HEK293 (cell line): ENCODE data around the gene PTPRN.

Source experiments
- BCL11A ChIP-seq: fragments of 450-650 bp; formaldehyde crosslinking; IDR thresholded peaks from 2 replicates; pipeline ENCODE4 v1.5.1; 2016; ENCODE audit warnings: low read depth, missing biosample characterization, missing genetic modification characterization
- GLIS1 ChIP-seq: fragments of 450-650 bp; formaldehyde crosslinking; IDR thresholded peaks from 2 replicates; pipeline ENCODE4 v1.5.1; 2016; ENCODE audit warnings: missing biosample characterization, missing genetic modification characterization
- KLF7 ChIP-seq: fragments of 450-650 bp; formaldehyde crosslinking; IDR thresholded peaks from 2 replicates; pipeline ENCODE4 v1.5.1; 2016; ENCODE audit warnings: missing biosample characterization, missing genetic modification characterization, borderline replicate concordance
- SCRT1 ChIP-seq: fragments of 450-650 bp; formaldehyde crosslinking; IDR thresholded peaks from 2 replicates; pipeline ENCODE4 v1.5.1; 2016; ENCODE audit warnings: missing biosample characterization, missing genetic modification characterization, borderline replicate concordance
- YY1 ChIP-seq: fragments of 450-650 bp; formaldehyde crosslinking; IDR thresholded peaks from 2 replicates; pipeline ENCODE4 v1.5.1; 2018; ENCODE audit warnings: missing biosample characterization, missing genetic modification characterization
- ZBTB20 ChIP-seq: fragments of 450-650 bp; formaldehyde crosslinking; IDR thresholded peaks from 2 replicates; pipeline ENCODE4 v1.5.1; 2016; ENCODE audit warnings: missing biosample characterization, missing genetic modification characterization
- ZNF138 ChIP-seq: fragments of 450-650 bp; formaldehyde crosslinking; IDR thresholded peaks from 2 replicates; pipeline ENCODE4 v1.5.1; 2016; ENCODE audit warnings: missing biosample characterization, missing genetic modification characterization, borderline replicate concordance
- ZNF140 ChIP-seq: fragments of 450-650 bp; formaldehyde crosslinking; IDR thresholded peaks from 2 replicates; pipeline ENCODE4 v1.5.1; 2016; ENCODE audit warnings: missing biosample characterization, missing genetic modification characterization
- ZNF155 ChIP-seq: fragments of 450-650 bp; formaldehyde crosslinking; IDR thresholded peaks from 2 replicates; pipeline ENCODE4 v1.5.1; 2016; ENCODE audit warnings: missing biosample characterization, missing genetic modification characterization
- ZNF157 ChIP-seq: fragments of 450-650 bp; formaldehyde crosslinking; IDR thresholded peaks from 2 replicates; pipeline ENCODE4 v1.5.1; 2016; ENCODE audit warnings: missing biosample characterization, missing genetic modification characterization
- ZNF211 ChIP-seq: fragments of 450-650 bp; formaldehyde crosslinking; IDR thresholded peaks from 2 replicates; pipeline ENCODE4 v1.5.1; 2016; ENCODE audit warnings: low read depth, missing biosample characterization, missing genetic modification characterization
- ZNF223 ChIP-seq: fragments of 450-650 bp; formaldehyde crosslinking; IDR thresholded peaks from 2 replicates; pipeline ENCODE4 v1.5.1; 2016; ENCODE audit warnings: missing biosample characterization, missing genetic modification characterization
- ZNF248 ChIP-seq: fragments of 450-650 bp; formaldehyde crosslinking; IDR thresholded peaks from 2 replicates; pipeline ENCODE4 v1.5.1; 2017; ENCODE audit warnings: missing biosample characterization, missing genetic modification characterization
- ZNF274 ChIP-seq, 2 experiments: fragments of 200-500 bp in 1 of 2; fragments of 450-650 bp in 1 of 2; sonication (Bioruptor generic) in 1 of 2; formaldehyde crosslinking in 1 of 2; IDR thresholded peaks; 2 replicates each; pipeline versions ENCODE4 v1.5.1 to v1.6.1; 2014 to 2016; ENCODE audit warnings: borderline replicate concordance in 1 of 2, inconsistent platforms in 1 of 2, low read length in 1 of 2, missing biosample characterization in 1 of 2, missing genetic modification characterization in 1 of 2
- ZNF341 ChIP-seq: fragments of 450-650 bp; formaldehyde crosslinking; IDR thresholded peaks from 2 replicates; pipeline ENCODE4; 2016; ENCODE audit warnings: low read depth, missing biosample characterization, missing genetic modification characterization
- ZNF48 ChIP-seq: fragments of 450-650 bp; formaldehyde crosslinking; IDR thresholded peaks from 2 replicates; pipeline ENCODE4 v1.5.1; 2016; ENCODE audit warnings: missing biosample characterization, missing genetic modification characterization
- ZNF544 ChIP-seq: fragments of 450-650 bp; formaldehyde crosslinking; IDR thresholded peaks from 2 replicates; pipeline ENCODE4 v1.5.0; 2017; ENCODE audit warnings: missing biosample characterization, missing genetic modification characterization
- ZNF549 ChIP-seq: fragments of 450-650 bp; IDR thresholded peaks from 2 replicates; pipeline ENCODE4 v1.5.1; 2018; ENCODE audit warnings: missing biosample characterization, missing genetic modification characterization, mild to moderate bottlenecking, inconsistent platforms, moderate library complexity
- ZNF677 ChIP-seq: fragments of 450-650 bp; IDR thresholded peaks from 2 replicates; pipeline ENCODE4 v1.5.0; 2018; ENCODE audit warnings: missing biosample characterization, mild to moderate bottlenecking, missing genetic modification characterization, moderate library complexity
- ZNF768 ChIP-seq: fragments of 450-650 bp; formaldehyde crosslinking; IDR thresholded peaks from 2 replicates; pipeline ENCODE4 v1.5.1; 2018; ENCODE audit warnings: missing biosample characterization, mild to moderate bottlenecking, missing genetic modification characterization
- ZNF792 ChIP-seq: fragments of 450-650 bp; formaldehyde crosslinking; IDR thresholded peaks from 2 replicates; pipeline ENCODE4 v1.5.1; 2016; ENCODE audit warnings: missing biosample characterization, missing genetic modification characterization
- ZSCAN23 ChIP-seq: fragments of 450-650 bp; formaldehyde crosslinking; IDR thresholded peaks from 2 replicates; pipeline ENCODE4 v1.5.1; 2016; ENCODE audit warnings: missing biosample characterization, missing genetic modification characterization
- TF ChIP-seq, protein P1 (sequence below): fragments of 450-650 bp; formaldehyde crosslinking; IDR thresholded peaks from 2 replicates; pipeline ENCODE4 v1.5.1; 2016; ENCODE audit warnings: missing biosample characterization, missing genetic modification characterization
- TF ChIP-seq, protein P2 (sequence below): fragments of 450-650 bp; formaldehyde crosslinking; IDR thresholded peaks from 2 replicates; pipeline ENCODE4 v1.5.1; 2016; ENCODE audit warnings: missing biosample characterization, missing genetic modification characterization, borderline replicate concordance
- TF ChIP-seq, protein P3 (sequence below): fragments of 450-650 bp; formaldehyde crosslinking; IDR thresholded peaks from 2 replicates; pipeline ENCODE4 v1.5.1; 2017; ENCODE audit warnings: missing biosample characterization, missing genetic modification characterization
- TF ChIP-seq, protein P4 (sequence below): fragments of 450-650 bp; formaldehyde crosslinking; IDR thresholded peaks from 2 replicates; pipeline ENCODE4 v1.5.1; 2016; ENCODE audit warnings: missing biosample characterization, missing genetic modification characterization
- TF ChIP-seq, protein P5 (sequence below): fragments of 450-650 bp; formaldehyde crosslinking; optimal IDR thresholded peaks from 2 replicates; pipeline ENCODE3; 2016; ENCODE audit warnings: missing biosample characterization, mild to moderate bottlenecking, missing genetic modification characterization
- TF ChIP-seq, protein P6 (sequence below): fragments of 450-650 bp; formaldehyde crosslinking; IDR thresholded peaks from 2 replicates; pipeline ENCODE4 v1.5.1; 2017; ENCODE audit warnings: missing biosample characterization, missing genetic modification characterization

PTPRN gene

DNA sequence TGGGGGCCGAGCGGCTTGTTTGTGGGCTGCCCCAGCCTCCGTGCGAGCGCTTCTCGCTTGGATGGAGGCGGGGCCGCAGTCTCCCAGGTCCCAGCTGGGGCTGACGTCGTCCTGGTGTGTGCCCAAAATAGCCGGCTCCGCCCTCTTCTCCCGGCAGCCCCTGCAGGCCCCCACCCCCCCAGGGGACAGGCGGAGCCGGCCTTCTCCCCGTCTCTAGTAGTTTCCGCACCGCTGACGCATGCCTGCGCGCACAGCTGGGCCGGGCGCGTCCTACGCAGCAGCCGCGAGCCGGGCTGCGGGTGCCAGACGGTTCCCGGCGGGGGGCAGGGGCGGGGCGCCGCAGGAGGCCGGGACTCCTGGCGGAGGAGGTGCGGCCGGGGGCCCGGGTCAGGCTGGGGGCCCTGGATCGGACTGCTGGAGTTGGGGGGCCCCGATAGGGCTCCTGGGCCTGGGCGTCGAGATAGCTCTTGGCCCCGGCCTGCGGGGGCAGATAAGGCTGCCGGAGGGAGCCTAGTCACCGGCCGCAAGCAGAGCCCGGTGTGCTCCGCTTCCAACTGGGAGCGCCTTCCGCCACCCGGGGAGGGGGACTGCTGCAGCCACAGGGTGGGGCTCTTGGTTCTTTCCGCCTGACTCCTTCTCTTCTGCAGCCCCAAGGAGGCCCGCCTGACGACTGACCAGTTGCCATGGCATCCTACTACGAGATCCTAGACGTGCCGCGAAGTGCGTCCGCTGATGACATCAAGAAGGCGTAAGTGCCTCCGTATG, 29.9 kb downstream of the PTPRN start, which contains the start of gene DNAJB2 (continued):
- TF ChIP-seq BCL11A (tag by site-specific recombination), result no peak
- no peak for TF ChIP-seq ZNF138
- TF ChIP-seq ZNF223 (tag by site-specific recombination), result no peak
- TF ChIP-seq, protein P1, sequence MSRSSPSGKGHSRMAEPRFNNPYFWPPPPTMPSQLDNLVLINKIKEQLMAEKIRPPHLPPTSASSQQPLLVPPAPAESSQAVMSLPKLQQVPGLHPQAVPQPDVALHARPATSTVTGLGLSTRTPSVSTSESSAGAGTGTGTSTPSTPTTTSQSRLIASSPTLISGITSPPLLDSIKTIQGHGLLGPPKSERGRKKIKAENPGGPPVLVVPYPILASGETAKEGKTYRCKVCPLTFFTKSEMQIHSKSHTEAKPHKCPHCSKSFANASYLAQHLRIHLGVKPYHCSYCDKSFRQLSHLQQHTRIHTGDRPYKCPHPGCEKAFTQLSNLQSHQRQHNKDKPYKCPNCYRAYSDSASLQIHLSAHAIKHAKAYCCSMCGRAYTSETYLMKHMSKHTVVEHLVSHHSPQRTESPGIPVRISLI (tag by site-specific recombination), result no peak
- TF ChIP-seq GLIS1 (tag by site-specific recombination), result peak; percentile 82
- no peak for TF ChIP-seq ZNF48 (tag by site-specific recombination)
- TF ChIP-seq, protein P2, sequence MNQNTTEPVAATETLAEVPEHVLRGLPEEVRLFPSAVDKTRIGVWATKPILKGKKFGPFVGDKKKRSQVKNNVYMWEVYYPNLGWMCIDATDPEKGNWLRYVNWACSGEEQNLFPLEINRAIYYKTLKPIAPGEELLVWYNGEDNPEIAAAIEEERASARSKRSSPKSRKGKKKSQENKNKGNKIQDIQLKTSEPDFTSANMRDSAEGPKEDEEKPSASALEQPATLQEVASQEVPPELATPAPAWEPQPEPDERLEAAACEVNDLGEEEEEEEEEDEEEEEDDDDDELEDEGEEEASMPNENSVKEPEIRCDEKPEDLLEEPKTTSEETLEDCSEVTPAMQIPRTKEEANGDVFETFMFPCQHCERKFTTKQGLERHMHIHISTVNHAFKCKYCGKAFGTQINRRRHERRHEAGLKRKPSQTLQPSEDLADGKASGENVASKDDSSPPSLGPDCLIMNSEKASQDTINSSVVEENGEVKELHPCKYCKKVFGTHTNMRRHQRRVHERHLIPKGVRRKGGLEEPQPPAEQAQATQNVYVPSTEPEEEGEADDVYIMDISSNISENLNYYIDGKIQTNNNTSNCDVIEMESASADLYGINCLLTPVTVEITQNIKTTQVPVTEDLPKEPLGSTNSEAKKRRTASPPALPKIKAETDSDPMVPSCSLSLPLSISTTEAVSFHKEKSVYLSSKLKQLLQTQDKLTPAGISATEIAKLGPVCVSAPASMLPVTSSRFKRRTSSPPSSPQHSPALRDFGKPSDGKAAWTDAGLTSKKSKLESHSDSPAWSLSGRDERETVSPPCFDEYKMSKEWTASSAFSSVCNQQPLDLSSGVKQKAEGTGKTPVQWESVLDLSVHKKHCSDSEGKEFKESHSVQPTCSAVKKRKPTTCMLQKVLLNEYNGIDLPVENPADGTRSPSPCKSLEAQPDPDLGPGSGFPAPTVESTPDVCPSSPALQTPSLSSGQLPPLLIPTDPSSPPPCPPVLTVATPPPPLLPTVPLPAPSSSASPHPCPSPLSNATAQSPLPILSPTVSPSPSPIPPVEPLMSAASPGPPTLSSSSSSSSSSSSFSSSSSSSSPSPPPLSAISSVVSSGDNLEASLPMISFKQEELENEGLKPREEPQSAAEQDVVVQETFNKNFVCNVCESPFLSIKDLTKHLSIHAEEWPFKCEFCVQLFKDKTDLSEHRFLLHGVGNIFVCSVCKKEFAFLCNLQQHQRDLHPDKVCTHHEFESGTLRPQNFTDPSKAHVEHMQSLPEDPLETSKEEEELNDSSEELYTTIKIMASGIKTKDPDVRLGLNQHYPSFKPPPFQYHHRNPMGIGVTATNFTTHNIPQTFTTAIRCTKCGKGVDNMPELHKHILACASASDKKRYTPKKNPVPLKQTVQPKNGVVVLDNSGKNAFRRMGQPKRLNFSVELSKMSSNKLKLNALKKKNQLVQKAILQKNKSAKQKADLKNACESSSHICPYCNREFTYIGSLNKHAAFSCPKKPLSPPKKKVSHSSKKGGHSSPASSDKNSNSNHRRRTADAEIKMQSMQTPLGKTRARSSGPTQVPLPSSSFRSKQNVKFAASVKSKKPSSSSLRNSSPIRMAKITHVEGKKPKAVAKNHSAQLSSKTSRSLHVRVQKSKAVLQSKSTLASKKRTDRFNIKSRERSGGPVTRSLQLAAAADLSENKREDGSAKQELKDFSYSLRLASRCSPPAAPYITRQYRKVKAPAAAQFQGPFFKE, result no peak
- TF ChIP-seq ZNF341 (tag by site-specific recombination), result no peak
- no peak for TF ChIP-seq ZNF544 (tag by site-specific recombination)
- TF ChIP-seq ZSCAN23 (tag by site-specific recombination), result no peak
- no peak for TF ChIP-seq ZNF768 (tag by site-specific recombination)
- TF ChIP-seq ZNF792 (tag by site-specific recombination), result no peak
- TF ChIP-seq ZNF157 (tag by site-specific recombination), result no peak
- TF ChIP-seq ZNF140, result no peak
- TF ChIP-seq ZNF211, result no peak
- TF ChIP-seq ZNF274 (IDR thresholded peaks at IDR 0.05; ENCODE audit: low read length), result no peak
- no peak for TF ChIP-seq ZNF274 (tag by site-specific recombination; IDR thresholded peaks at IDR 0.05; ENCODE audit: borderline replicate concordance)
- TF ChIP-seq, protein P3, sequence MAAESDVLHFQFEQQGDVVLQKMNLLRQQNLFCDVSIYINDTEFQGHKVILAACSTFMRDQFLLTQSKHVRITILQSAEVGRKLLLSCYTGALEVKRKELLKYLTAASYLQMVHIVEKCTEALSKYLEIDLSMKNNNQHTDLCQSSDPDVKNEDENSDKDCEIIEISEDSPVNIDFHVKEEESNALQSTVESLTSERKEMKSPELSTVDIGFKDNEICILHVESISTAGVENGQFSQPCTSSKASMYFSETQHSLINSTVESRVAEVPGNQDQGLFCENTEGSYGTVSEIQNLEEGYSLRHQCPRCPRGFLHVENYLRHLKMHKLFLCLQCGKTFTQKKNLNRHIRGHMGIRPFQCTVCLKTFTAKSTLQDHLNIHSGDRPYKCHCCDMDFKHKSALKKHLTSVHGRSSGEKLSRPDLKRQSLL (tag by site-specific recombination), result no peak
- TF ChIP-seq YY1 (tag by site-specific recombination), result no peak
- TF ChIP-seq, protein P4, sequence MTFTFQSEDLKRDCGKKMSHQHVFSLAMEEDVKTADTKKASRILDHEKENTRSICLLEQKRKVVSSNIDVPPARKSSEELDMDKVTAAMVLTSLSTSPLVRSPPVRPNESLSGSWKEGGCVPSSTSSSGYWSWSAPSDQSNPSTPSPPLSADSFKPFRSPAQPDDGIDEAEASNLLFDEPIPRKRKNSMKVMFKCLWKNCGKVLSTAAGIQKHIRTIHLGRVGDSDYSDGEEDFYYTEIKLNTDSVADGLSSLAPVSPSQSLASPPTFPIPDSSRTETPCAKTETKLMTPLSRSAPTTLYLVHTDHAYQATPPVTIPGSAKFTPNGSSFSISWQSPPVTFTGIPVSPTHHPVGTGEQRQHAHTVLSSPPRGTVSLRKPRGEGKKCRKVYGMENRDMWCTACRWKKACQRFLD (tag by site-specific recombination), result no peak
- TF ChIP-seq ZNF549 (tag by site-specific recombination), result no peak
- TF ChIP-seq, protein P5, sequence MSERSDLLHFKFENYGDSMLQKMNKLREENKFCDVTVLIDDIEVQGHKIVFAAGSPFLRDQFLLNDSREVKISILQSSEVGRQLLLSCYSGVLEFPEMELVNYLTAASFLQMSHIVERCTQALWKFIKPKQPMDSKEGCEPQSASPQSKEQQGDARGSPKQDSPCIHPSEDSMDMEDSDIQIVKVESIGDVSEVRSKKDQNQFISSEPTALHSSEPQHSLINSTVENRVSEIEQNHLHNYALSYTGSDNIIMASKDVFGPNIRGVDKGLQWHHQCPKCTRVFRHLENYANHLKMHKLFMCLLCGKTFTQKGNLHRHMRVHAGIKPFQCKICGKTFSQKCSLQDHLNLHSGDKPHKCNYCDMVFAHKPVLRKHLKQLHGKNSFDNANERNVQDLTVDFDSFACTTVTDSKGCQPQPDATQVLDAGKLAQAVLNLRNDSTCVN (tag by site-specific recombination), result peak; percentile 77
- TF ChIP-seq ZNF248, result no peak
- TF ChIP-seq ZNF677 (tag by site-specific recombination), result no peak
- TF ChIP-seq ZBTB20 (tag by site-specific recombination), result peak; percentile 83
- TF ChIP-seq SCRT1 (tag by site-specific recombination), result no peak
- TF ChIP-seq KLF7 (tag by site-specific recombination), result no peak
- TF ChIP-seq, protein P6, sequence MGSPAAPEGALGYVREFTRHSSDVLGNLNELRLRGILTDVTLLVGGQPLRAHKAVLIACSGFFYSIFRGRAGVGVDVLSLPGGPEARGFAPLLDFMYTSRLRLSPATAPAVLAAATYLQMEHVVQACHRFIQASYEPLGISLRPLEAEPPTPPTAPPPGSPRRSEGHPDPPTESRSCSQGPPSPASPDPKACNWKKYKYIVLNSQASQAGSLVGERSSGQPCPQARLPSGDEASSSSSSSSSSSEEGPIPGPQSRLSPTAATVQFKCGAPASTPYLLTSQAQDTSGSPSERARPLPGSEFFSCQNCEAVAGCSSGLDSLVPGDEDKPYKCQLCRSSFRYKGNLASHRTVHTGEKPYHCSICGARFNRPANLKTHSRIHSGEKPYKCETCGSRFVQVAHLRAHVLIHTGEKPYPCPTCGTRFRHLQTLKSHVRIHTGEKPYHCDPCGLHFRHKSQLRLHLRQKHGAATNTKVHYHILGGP, result no peak
- no peak for TF ChIP-seq ZNF155
